IMR-90 (cell line): ENCODE results near the gene MTNR1B. TPM values are rescaled to one million over a fixed set of nuclear protein-coding genes. Genes with fewer than 3 reads are reported as not detected.

Source experiments
- ATAC-seq: fragments of 200-7000 bp; cut with Tn5 transposase; 2 replicates; pipeline ENCODE4 v1.9.1; 2020; ENCODE audit warnings: low read depth, mild to moderate bottlenecking, moderate library complexity
- BruUV-seq: library from RNA; stranded (reverse); fragments of 400-500 nt; replicated peaks from 2 replicates; lab custom pipeline; 2021; lab: Mats Ljungman, UMichigan
- CTCF ChIA-PET: fragments of 300-600 bp; formaldehyde crosslinking; extraction: SDS; loops from one replicate; lab custom pipeline; 2021; ENCODE audit warnings: antibody characterized with exemption; lab: Yijun Ruan, JAX
- POLR2A ChIA-PET: fragments of 300-600 bp; sonication (Branson Sonifier 250); formaldehyde crosslinking; loops from one replicate; lab custom pipeline; 2022; ENCODE audit warnings: antibody characterized with exemption; ENCODE audit not compliant: unreplicated experiment; lab: Charles Lee
- DNase-seq: peaks from one replicate; pipeline ENCODE4 v3.0.0; 2013
- H2AFZ ChIP-seq: replicated peaks from 2 replicates; pipeline ENCODE3; 2013; ENCODE audit warnings: low read length, mild to moderate bottlenecking; ENCODE audit not compliant: poor library complexity
- H2AK5ac ChIP-seq: 2 replicates; pipeline ENCODE4 v1.6.1; 2013; ENCODE audit warnings: low read depth, low read length, inconsistent platforms
- H2AK9ac ChIP-seq: replicated peaks from 2 replicates; pipeline ENCODE3; 2013; ENCODE audit warnings: mild to moderate bottlenecking, low read depth, low read length, moderate library complexity; ENCODE audit not compliant: poor library complexity
- H2BK120ac ChIP-seq: 2 replicates; pipeline ENCODE4 v1.6.1; 2013; ENCODE audit warnings: low read depth, low read length, inconsistent platforms
- H2BK15ac ChIP-seq: 3 replicates; pipeline ENCODE4 v1.6.1; 2013; ENCODE audit warnings: low read depth, low read length, inconsistent platforms
- H2BK20ac ChIP-seq: 2 replicates; pipeline ENCODE4 v1.6.1; 2013; ENCODE audit warnings: low read depth, mild to moderate bottlenecking, inconsistent platforms, low read length, moderate library complexity
- H2BK5ac ChIP-seq: 2 replicates; pipeline ENCODE4 v1.6.1; 2013; ENCODE audit warnings: mild to moderate bottlenecking, low read depth, low read length, inconsistent platforms; ENCODE audit not compliant: poor library complexity, severe bottlenecking
- H3K14ac ChIP-seq: replicated peaks from 2 replicates; pipeline ENCODE4 v1.6.1; 2013; ENCODE audit warnings: low read depth, low read length, inconsistent platforms
- H3K18ac ChIP-seq: 2 replicates; pipeline ENCODE4 v1.6.1; 2013; ENCODE audit warnings: low read depth, low read length, control low read depth
- H3K23ac ChIP-seq: 2 replicates; pipeline ENCODE4 v1.6.1; 2013; ENCODE audit warnings: low read depth, low read length, inconsistent platforms
- H3K27ac ChIP-seq: 2 replicates; pipeline ENCODE4 v1.5.1; 2013; ENCODE audit warnings: mild to moderate bottlenecking, control low read depth, low read length; ENCODE audit not compliant: insufficient read depth
- H3K27me3 ChIP-seq: 2 replicates; pipeline ENCODE4 v1.6.1; 2013; ENCODE audit warnings: low read length; ENCODE audit not compliant: control insufficient read depth, insufficient read depth
- H3K36me3 ChIP-seq: 2 replicates; pipeline ENCODE4 v1.6.1; 2013; ENCODE audit warnings: low read length, mixed read lengths; ENCODE audit not compliant: control insufficient read depth, insufficient read depth
- H3K4ac ChIP-seq: 2 replicates; pipeline ENCODE4 v1.6.1; 2013; ENCODE audit warnings: low read depth, low read length, inconsistent platforms
- H3K4me1 ChIP-seq: 2 replicates; pipeline ENCODE4 v1.6.1; 2013; ENCODE audit warnings: low read length, mixed read lengths; ENCODE audit not compliant: control insufficient read depth, insufficient read depth
- H3K4me2 ChIP-seq: 2 replicates; pipeline ENCODE4 v1.6.1; 2013; ENCODE audit warnings: low read depth, mild to moderate bottlenecking, control low read depth, low read length, moderate library complexity
- H3K4me3 ChIP-seq: 2 replicates; pipeline ENCODE4 v1.5.1; 2013; ENCODE audit warnings: low read depth, mild to moderate bottlenecking, control low read depth, low read length, moderate library complexity; ENCODE audit not compliant: insufficient read depth
- H3K56ac ChIP-seq: 2 replicates; pipeline ENCODE4 v1.6.1; 2013; ENCODE audit warnings: low read length, inconsistent platforms; ENCODE audit not compliant: insufficient read depth; ENCODE audit errors: extremely low read depth
- H3K79me1 ChIP-seq, 2 experiments: 2 replicates each; pipeline ENCODE4 v1.6.1; 2013; ENCODE audit warnings: low read length in 2 of 2, inconsistent platforms in 1 of 2, low read depth in 1 of 2
- H3K9ac ChIP-seq: 2 replicates; pipeline ENCODE4 v1.6.1; 2013; ENCODE audit warnings: low read depth, low read length, control low read depth
- H3K9me1 ChIP-seq: 2 replicates; pipeline ENCODE4 v1.6.1; 2013; ENCODE audit warnings: low read length, inconsistent platforms; ENCODE audit not compliant: insufficient read depth
- H3K9me3 ChIP-seq: 2 replicates; pipeline ENCODE4 v1.6.1; 2013; ENCODE audit warnings: low read length; ENCODE audit not compliant: control insufficient read depth, insufficient read depth
- H4K20me1 ChIP-seq: 2 replicates; pipeline ENCODE4 v1.6.1; 2013; ENCODE audit warnings: low read length, inconsistent platforms; ENCODE audit not compliant: insufficient read depth
- H4K5ac ChIP-seq: 2 replicates; pipeline ENCODE4 v1.6.1; 2013; ENCODE audit warnings: mild to moderate bottlenecking, low read depth, low read length, control low read depth
- H4K8ac ChIP-seq, 2 experiments: 2 replicates each; pipeline ENCODE4 v1.6.1; 2013; ENCODE audit warnings: low read depth in 2 of 2, low read length in 2 of 2, control low read depth in 1 of 2, inconsistent platforms in 1 of 2
- H4K91ac ChIP-seq: 2 replicates; pipeline ENCODE4 v1.6.1; 2013; ENCODE audit warnings: low read depth, low read length, inconsistent platforms; ENCODE audit not compliant: insufficient read depth
- CEBPB ChIP-seq: IDR thresholded peaks from 2 replicates; pipeline ENCODE4 v1.6.1; 2012; ENCODE audit warnings: low read depth, low read length, improper control_type of control experiment
- CHD1 ChIP-seq: IDR thresholded peaks from 2 replicates; pipeline ENCODE4 v1.6.1; 2012; ENCODE audit warnings: low read depth, low read length, improper control_type of control experiment
- CTCF ChIP-seq: conservative IDR thresholded peaks from 2 replicates; pipeline ENCODE4 v1.5.1; 2012; ENCODE audit warnings: mild to moderate bottlenecking, low read depth, low read length, improper control_type of control experiment
- ELK1 ChIP-seq: fragments of 150-350 bp; IDR thresholded peaks from 2 replicates; pipeline ENCODE4 v1.6.1; 2016; ENCODE audit warnings: low read depth, mild to moderate bottlenecking, low read length, moderate library complexity, borderline replicate concordance
- FOS ChIP-seq: fragments of 150-350 bp; IDR thresholded peaks from 2 replicates; pipeline ENCODE4 v1.6.1; 2016; ENCODE audit warnings: low read depth, low read length
- POLR2A ChIP-seq: IDR thresholded peaks from 2 replicates; pipeline ENCODE4 v1.6.1; 2012; ENCODE audit warnings: mild to moderate bottlenecking, low read depth, low read length
- RCOR1 ChIP-seq: IDR thresholded peaks from 2 replicates; pipeline ENCODE4 v1.6.1; 2012; ENCODE audit warnings: mild to moderate bottlenecking, low read length, improper control_type of control experiment; ENCODE audit not compliant: insufficient replicate concordance
- RFX5 ChIP-seq: IDR thresholded peaks from 2 replicates; pipeline ENCODE4 v1.8.0; 2012; ENCODE audit warnings: low read depth, mild to moderate bottlenecking, low read length, moderate library complexity
- SMC3 ChIP-seq: fragments of 150-350 bp; IDR thresholded peaks from 2 replicates; pipeline ENCODE4 v1.6.1; 2016; ENCODE audit warnings: low read depth, mild to moderate bottlenecking, antibody characterized with exemption, low read length, moderate library complexity
- WGBS, 2 experiments: methylation state at CpG; one replicate each; pipeline versions ENCODE4 v1.1.5 to v1.1.7; 2013; ENCODE audit warnings: missing lambda C conversion rate in 2 of 2; ENCODE audit not compliant: insufficient read length in 1 of 2; ENCODE audit errors: extremely low coverage in 2 of 2; 5-methylcytosine and 5-hydroxymethylcytosine counted together
- dilution Hi-C: fragments of 300-500 bp; cut with HindIII; formaldehyde crosslinking; loops from one replicate; pipeline ENCODE4 v1.14.3; 2018; ENCODE audit warnings: low sequenced_read_pairs; ENCODE audit not compliant: unreplicated experiment
- in situ Hi-C: fragments of 300-500 bp; cut with MboI; formaldehyde crosslinking; loops from 3 replicates; pipeline ENCODE4 v1.14.3; 2019; ENCODE audit warnings: low sequenced_read_pairs, inconsistent platforms, mixed read lengths
- intact Hi-C: fragments of 100-400 bp; cut with micrococcal nuclease; formaldehyde crosslinking; loops from 2 replicates; pipeline ENCODE4 v1.10.0; 2022
- polyA plus RNA-seq, 3 experiments: library from polyadenylated mRNA; depleted of rRNA; stranded (reverse); fragments of >200 nt; gene quantifications; 2 replicates each; pipeline ENCODE4 v1.2.3, GENCODE V29; 2012; ENCODE audit warnings: low replicate concordance in 1 of 3
- total RNA-seq: library from RNA; depleted of rRNA; stranded (reverse); fragments of >200 nt; gene quantifications from 2 replicates; pipeline ENCODE4 v1.2.3, GENCODE V29; 2012

MTNR1B gene
- total and polyA plus RNA-seq, 2 of the 4 experiments (the other 2 are of a cell fraction), result under 0.01 to 0.07 TPM

- Histone ChIP-seq H3K27me3 (peaks cover 8% of the 10 kb centered on the region), H3K27ac (no peak overlapping the region), H3K4me3 (no peak overlapping the region), H3K4ac (no peak overlapping the region), H3K18ac (no peak overlapping the region), H2AFZ (no peak overlapping the region), H2AK9ac (no peak overlapping the region), H3K36me3 (no peaks in the 10 kb centered on the region), H2BK15ac (no peak overlapping the region), H4K5ac (no peak overlapping the region), H3K79me1 (no peaks in the 10 kb centered on the region), H3K4me2 (no peak overlapping the region), H4K20me1 (no peaks in the 10 kb centered on the region), H3K4me1 (0 out of 2 replicates have a peak, but pooled peaks cover 3% of the 10 kb centered on the region), H3K9me3 (no peaks in the 10 kb centered on the region), H4K8ac (no peak overlapping the region), H3K56ac (no peak overlapping the region), H2AK5ac (no peak overlapping the region), H2BK5ac (no peak overlapping the region), H3K9ac (no peak overlapping the region), H3K9me1 (peaks cover 3% of the 10 kb centered on the region; the same call in 1 of the 2 replicates), H4K91ac (no peak overlapping the region), H2BK120ac (no peak overlapping the region), H2BK20ac (no peak overlapping the region; the same call in 1 of the 2 replicates), H3K14ac (no peak overlapping the region), H3K23ac (no peak overlapping the region)
- intact Hi-C loops (no loop called here), dilution Hi-C loops (no loop called here), in situ Hi-C loops (no loop called here)
- DNase-seq (peak; percentile 15), ATAC-seq (no peak)
- ChIA-PET CTCF (no interaction called here), POLR2A (no interaction called here)
- WGBS, 2 experiments, result 80 to 100% methylated on average over 1 to 2 of the region's 2 CpGs
- BruUV-seq, result no TSS peak
- TF ChIP-seq FOS (no peak), CTCF (no peak), CEBPB (no peak), ELK1 (no peak), CHD1 (no peak), SMC3 (no peak), RCOR1 (no peak), POLR2A (no peak), RFX5 (no peak)
These were observed 2.3 kb upstream of the MTNR1B start for GRCh38 chr11:92967178-92967577.
